ENCODE data around the gene LENEP.

GRCh38 chr1:155029513-155030242 lies 36.3 kb downstream of the LENEP start:
- no peak for TF ChIP-seq CTCF (IDR thresholded peaks at IDR 0.05)
- TF ChIP-seq POLR2A (IDR thresholded peaks at IDR 0.05): no peak
- TF ChIP-seq POLR2AphosphoS5 (IDR thresholded peaks at IDR 0.05): no peak

Data from transverse colon (tissue), 4 donors.